Measurements from ENCODE around the gene SLX9. TPM values are rescaled to one million over a fixed set of nuclear protein-coding genes. Genes with fewer than 3 reads are reported as not detected.

SLX9 gene
- polyA plus RNA-seq, 1 experiment = 12.4 TPM

GRCh38 chr21:44946254-44947041, 6.6 kb downstream of the SLX9 start:
- no peak for DNase-seq (ENCODE audit: low read depth)
- ChIA-PET POLR2A (no interaction called here), CTCF (interaction anchor here (0.6 to 11.9 kb wide), 3 partner anchors 18 to 193 kb away, joined by 3 to 237 read pairs (median 155); no protein-coding TSS in a partner anchor)
- H3K36me3 ChIP-seq (ENCODE audit: control insufficient read depth, insufficient read depth, low read length) = peaks cover 11% of the 10 kb centered on the region
- no peaks in the 10 kb centered on the region for H3K27me3 ChIP-seq (ENCODE audit: control insufficient read depth, insufficient read depth, low read length)
- TF ChIP-seq CTCF (IDR thresholded peaks at IDR 0.05; ENCODE audit: insufficient read depth, low read depth, low read length) = no peak
- no peak overlapping the region for H3K4me3 ChIP-seq (ENCODE audit: low read depth, low read length)

DNA sequence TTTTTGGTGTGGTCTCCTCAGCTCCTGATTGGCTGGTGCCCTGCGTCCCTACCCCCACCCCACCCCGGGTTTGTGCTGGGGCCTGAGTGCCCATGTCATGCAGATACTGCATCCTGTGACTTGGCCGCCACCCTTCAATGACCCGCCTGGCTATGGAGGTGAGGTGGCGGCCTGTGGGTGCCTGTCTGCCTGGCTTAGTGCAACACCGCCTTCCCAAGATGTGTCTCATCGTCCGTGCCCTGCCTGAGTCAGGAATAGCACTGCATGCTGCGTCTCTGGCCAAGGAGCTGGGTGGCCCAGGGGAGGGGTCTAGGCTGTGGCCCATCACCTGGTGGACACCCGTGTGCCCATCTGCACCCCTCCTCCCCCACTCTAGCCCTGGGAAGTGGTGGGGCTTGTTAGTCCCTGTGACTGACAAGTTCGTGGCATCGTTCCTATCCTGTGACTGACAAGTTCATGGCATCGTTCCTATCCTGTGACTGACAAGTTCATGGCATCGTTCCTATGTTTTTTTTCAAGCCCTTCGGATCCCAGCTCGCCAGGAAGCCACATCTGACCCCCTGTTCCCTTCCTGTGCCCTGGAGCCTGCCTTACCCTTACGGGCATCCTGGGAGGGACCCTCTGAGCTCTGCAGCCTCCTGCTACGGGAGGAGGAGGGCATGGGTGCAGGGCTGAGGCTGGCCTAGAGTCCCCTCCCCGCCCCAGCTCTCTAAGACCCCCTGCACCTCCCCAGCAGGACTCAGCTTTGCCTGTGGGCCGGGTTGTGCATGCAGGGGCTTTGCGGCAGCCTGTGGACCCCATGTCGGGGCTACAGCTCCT, 7.5 kb downstream of the SLX9 start:
- TF ChIP-seq CTCF (IDR thresholded peaks at IDR 0.05; ENCODE audit: insufficient read depth, low read depth, low read length) = no peak
- ChIA-PET POLR2A (no interaction called here), CTCF (interaction anchor here (2.5 to 11.9 kb wide), 5 partner anchors 11 to 192 kb away, joined by 7 to 237 read pairs (median 24); no protein-coding TSS in a partner anchor)
- Histone ChIP-seq H3K27me3 (ENCODE audit: control insufficient read depth, insufficient read depth, low read length) (no peaks in the 10 kb centered on the region), H3K4me3 (ENCODE audit: low read depth, low read length) (no peak overlapping the region), H3K36me3 (ENCODE audit: control insufficient read depth, insufficient read depth, low read length) (peaks cover 12% of the 10 kb centered on the region)
- DNase-seq (ENCODE audit: low read depth) = no peak

DNA sequence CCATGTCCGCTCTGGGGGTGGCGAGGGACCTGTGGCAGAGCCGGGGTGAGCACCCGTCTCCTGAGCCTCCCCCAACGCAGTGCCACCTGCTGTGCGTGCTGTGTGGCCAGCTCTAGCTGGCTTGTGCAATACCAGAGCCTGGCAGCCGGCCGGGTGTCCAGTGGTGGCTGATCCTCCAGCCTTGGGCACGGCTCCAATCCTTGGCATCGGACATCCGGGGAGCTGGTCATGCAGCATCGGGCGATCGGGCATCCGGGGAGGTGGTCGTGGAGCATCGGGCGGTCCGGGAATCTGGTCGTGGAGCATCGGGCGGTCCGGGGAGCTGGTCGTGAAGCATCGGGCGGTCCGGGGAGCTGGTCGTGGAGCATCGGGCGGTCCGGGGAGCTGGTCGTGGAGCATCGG, 8.1 kb downstream of the SLX9 start:
- Histone ChIP-seq H3K4me3 (ENCODE audit: low read depth, low read length) (no peak overlapping the region), H3K36me3 (ENCODE audit: control insufficient read depth, insufficient read depth, low read length) (peaks cover 12% of the 10 kb centered on the region), H3K27me3 (ENCODE audit: control insufficient read depth, insufficient read depth, low read length) (no peaks in the 10 kb centered on the region)
- no peak for DNase-seq (ENCODE audit: low read depth)
- ChIA-PET POLR2A (no interaction called here), CTCF (interaction anchor here (1.3 to 11.9 kb wide), 7 partner anchors 10 to 191 kb away, joined by 4 to 237 read pairs (median 16); no protein-coding TSS in a partner anchor)
- no peak for TF ChIP-seq CTCF (IDR thresholded peaks at IDR 0.05; ENCODE audit: insufficient read depth, low read depth, low read length)

DNA sequence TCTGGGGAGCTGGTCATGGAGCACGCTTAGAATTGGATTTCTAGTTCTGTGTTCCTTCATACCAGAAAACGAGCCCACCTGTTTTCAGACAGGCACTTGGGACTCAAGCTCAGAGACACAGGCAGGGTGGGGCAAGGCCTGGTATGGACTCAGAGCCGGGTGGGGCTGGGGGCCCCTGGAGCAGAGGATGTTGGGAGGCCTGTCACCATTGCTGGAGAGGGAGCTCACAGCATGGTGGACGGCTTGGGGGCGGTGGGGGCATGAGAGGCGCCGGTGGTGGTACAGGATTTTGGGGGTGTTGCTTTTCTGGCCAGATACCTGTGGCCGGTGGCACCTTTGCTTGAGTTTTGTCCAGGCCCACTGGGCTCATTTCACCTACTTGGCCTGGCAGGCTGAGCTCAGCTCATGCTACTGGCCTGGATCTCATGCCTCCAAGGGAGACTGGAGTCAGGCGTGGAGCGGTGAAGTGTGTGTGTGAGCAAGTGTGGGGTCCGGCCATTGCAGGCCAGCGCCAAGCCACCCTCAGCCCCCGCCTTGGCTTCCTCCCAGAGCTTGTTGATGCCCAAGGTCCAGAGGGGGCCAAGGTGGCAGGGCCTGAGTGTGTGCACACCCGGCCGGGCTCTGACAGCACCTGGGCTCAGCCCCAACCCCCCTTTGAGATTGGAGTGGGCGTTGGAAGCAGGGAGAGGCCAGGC, 8.7 kb downstream of the SLX9 start:
- DNase-seq (ENCODE audit: low read depth) = no peak
- CTCF ChIA-PET = interaction anchor here (0.6 to 11.9 kb wide), 14 partner anchors 9 to 191 kb away, joined by 3 to 237 read pairs (median 7); no protein-coding TSS in a partner anchor
- no peak for TF ChIP-seq CTCF (IDR thresholded peaks at IDR 0.05; ENCODE audit: insufficient read depth, low read depth, low read length)
- POLR2A ChIA-PET = no interaction called here
- H3K4me3 ChIP-seq (ENCODE audit: low read depth, low read length) = no peak overlapping the region
- peaks cover 12% of the 10 kb centered on the region for H3K36me3 ChIP-seq (ENCODE audit: control insufficient read depth, insufficient read depth, low read length)
- no peaks in the 10 kb centered on the region for H3K27me3 ChIP-seq (ENCODE audit: control insufficient read depth, insufficient read depth, low read length)
